Suprapubic skin (tissue), 4 donors: Measurements from ENCODE around the gene PLEKHG4B.

Experiments
- CTCF ChIP-seq, 2 donors: fragments of 200-600 bp in 1 of 2; fragments of 450-650 bp in 1 of 2; sonication (generic) in 1 of 2; IDR thresholded peaks; one replicate each; pipeline ENCODE4 v1.5.1; 2016 to 2019; ENCODE audit warnings: antibody characterized with exemption in 2 of 2, mild to moderate bottlenecking in 1 of 2, moderate library complexity in 1 of 2
- POLR2A ChIP-seq, 2 donors: fragments of 450-650 bp; IDR thresholded peaks; one replicate each; pipeline ENCODE4 v1.6.1; 2017; ENCODE audit warnings: antibody characterized with exemption in 2 of 2, mild to moderate bottlenecking in 2 of 2, moderate library complexity in 2 of 2
- POLR2AphosphoS5 ChIP-seq, 3 donors: sonication (generic); formaldehyde crosslinking; IDR thresholded peaks; one replicate each; pipeline ENCODE4 v1.6.1; 2017; ENCODE audit warnings: antibody characterized with exemption in 3 of 3

GRCh38 chr5:223791-224190 is 131.8 kb downstream of the PLEKHG4B start:
- TF ChIP-seq CTCF (IDR thresholded peaks at IDR 0.05) (no peak), POLR2A (IDR thresholded peaks at IDR 0.05) (no peak), POLR2AphosphoS5 (IDR thresholded peaks at IDR 0.05) (no peak)
